Ovary (tissue), 9 donors: ENCODE measurements around the gene IRS1. TPM values are rescaled to one million over a fixed set of nuclear protein-coding genes. Genes with fewer than 3 reads are reported as not detected.
A peak's percentile ranks its signal among the peaks of the same experiment; 100 is the strongest.

Experiments
- DNase-seq, 5 donors: peaks; one replicate each; pipeline ENCODE4 v3.0.0-alpha.2; 2019 to 2020
- H3K27ac ChIP-seq, 2 donors: fragments of 200-600 bp; one replicate each; pipeline versions ENCODE4 v1.5.1 to v1.8.0; 2019 to 2022
- H3K27me3 ChIP-seq: fragments of 200-600 bp; one replicate; pipeline ENCODE4 v1.8.0; 2022
- H3K36me3 ChIP-seq: fragments of 200-600 bp; sonication (generic); one replicate; pipeline ENCODE4 v1.5.1; 2019
- H3K4me1 ChIP-seq: one replicate; pipeline ENCODE4 v1.8.1; 2013; ENCODE audit warnings: mild to moderate bottlenecking, moderate library complexity; ENCODE audit not compliant: insufficient read depth
- H3K4me3 ChIP-seq: fragments of 200-600 bp; sonication (generic); one replicate; pipeline ENCODE4 v1.5.1; 2017
- H3K9me3 ChIP-seq, 2 donors: fragments of 200-600 bp in 1 of 2; sonication (generic) in 1 of 2; one replicate each; pipeline versions ENCODE4 v1.5.1 to v1.8.1; 2013 to 2019; ENCODE audit warnings: mild to moderate bottlenecking in 1 of 2, moderate library complexity in 1 of 2
- CTCF ChIP-seq, 3 donors: fragments of 450-650 bp in 2 of 3; fragments of 200-600 bp in 1 of 3; IDR thresholded peaks; one replicate each; pipeline versions ENCODE4 v1.5.1 to v1.8.0; 2016 to 2022; ENCODE audit warnings: antibody characterized with exemption in 3 of 3, mild to moderate bottlenecking in 1 of 3
- EP300 ChIP-seq: sonication (generic); formaldehyde crosslinking; IDR thresholded peaks from one replicate; pipeline ENCODE4 v1.6.1; 2017; ENCODE audit warnings: antibody characterized with exemption
- POLR2A ChIP-seq: fragments of 450-650 bp; IDR thresholded peaks from one replicate; pipeline ENCODE4 v1.6.1; 2017; ENCODE audit warnings: antibody characterized with exemption, mild to moderate bottlenecking, moderate library complexity
- WGBS, 3 donors: extraction: QIAGEN DNeasy Blood & Tissue Kit in 1 of 3; methylation state at CpG; one replicate each; pipeline versions ENCODE4 v1.1.5 to v1.1.7; 2013 to 2017; 5-methylcytosine and 5-hydroxymethylcytosine counted together
- intact Hi-C, 4 donors: fragments of 100-400 bp; cut with DNase I; formaldehyde crosslinking; loops; one replicate each; pipeline versions ENCODE4 v1.11.0 to v1.15.1; 2022 to 2023
- polyA plus RNA-seq, 2 donors: library from polyadenylated mRNA; stranded (reverse); fragments of 200-250 nt in 1 of 2; fragments of 350-450 nt in 1 of 2; fragmentation: Illumina TruSeq in 1 of 2; extraction: RNeasy Lipid Tissue Mini Kit (QIAGEN cat#74804) in 1 of 2; gene quantifications; one replicate each; pipeline ENCODE4 v1.2.3, GENCODE V29; 2013 to 2014
- total RNA-seq, 7 donors: library from RNA; depleted of rRNA in 2 of 7; stranded (reverse); fragments of >200 nt in 2 of 7; fragmentation: NEBNext Ultra II Directional in 3 of 7; extraction: Animal tissue kit (Norgen Biotek cat#: 25700) in 3 of 7; gene quantifications; one replicate each; pipeline versions ENCODE4 v1.1.0 to v1.2.4, GENCODE V29; 2016 to 2023
- donor health status: DM: no; HTN: no; CAD: no; lungs with moderate emphysema.
- donor health status: DM: no; HTN: no; CAD: no.
- donor health status: Bipolar disorder and iron deficiency.
- donor health status: DM: yes; HTN: yes; CAD: no.
- donor health status: DM: no; HTN: no; CAD: no.
- donor health status: DM: yes; HTN: yes; CAD: no.

The IRS1 gene
- total and polyA plus RNA-seq, 9 donors: 22.3 to 87.0 (median 44.1) TPM

GRCh38 chr2:226758921-226759640 lies 40.5 kb downstream of the IRS1 start:
- intact Hi-C loops: no loop called here
- Histone ChIP-seq H3K4me3 (no peak overlapping the region), H3K4me1 (peaks cover 27% of the 10 kb centered on the region), H3K36me3 (no peaks in the 10 kb centered on the region), H3K27me3 (no peaks in the 10 kb centered on the region), H3K27ac (peak overlapping the region in 1 of 2 donors; percentile 56), H3K9me3 (no peaks in the 10 kb centered on the region)
- peak in 1 of 5 donors; percentile 68 for DNase-seq
- 5 to 13% (median 8%) methylated on average over 3 of the region's 3 CpGs for WGBS, 3 donors
- TF ChIP-seq EP300 (no peak), POLR2A (no peak), CTCF (IDR thresholded peaks at IDR 0.05) (no peak)

- Histone ChIP-seq H3K36me3 (no peaks in the 10 kb centered on the region), H3K27ac (peak overlapping the region in 1 of 2 donors; percentile 71), H3K9me3 (no peaks in the 10 kb centered on the region), H3K4me3 (no peak overlapping the region), H3K27me3 (no peaks in the 10 kb centered on the region), H3K4me1 (peaks cover 32% of the 10 kb centered on the region)
- no peak for TF ChIP-seq POLR2A
- TF ChIP-seq CTCF (IDR thresholded peaks at IDR 0.05): no peak
- no peak for TF ChIP-seq EP300
- 52 to 60% (median 56%) methylated on average over 2 of the region's 2 CpGs for WGBS, 3 donors
- no peak for DNase-seq
- intact Hi-C loops: no loop called here
Observed at GRCh38 chr2:226756131-226756530, 43.5 kb downstream of the IRS1 start.

- Histone ChIP-seq H3K4me3 (no peak overlapping the region), H3K36me3 (no peaks in the 10 kb centered on the region), H3K4me1 (peaks cover 29% of the 10 kb centered on the region), H3K9me3 (no peaks in the 10 kb centered on the region), H3K27me3 (no peaks in the 10 kb centered on the region), H3K27ac (peak overlapping the region; percentile 9 to 71)
- no peak for DNase-seq
- 7 to 33% (median 10%) methylated on average over 1 of the region's 1 CpG for WGBS, 3 donors
- TF ChIP-seq POLR2A: no peak
- no peak for TF ChIP-seq EP300
- no peak for TF ChIP-seq CTCF (IDR thresholded peaks at IDR 0.05)
- intact Hi-C loops: no loop called here
Observed at GRCh38 chr2:226755631-226756030, 44.0 kb downstream of the IRS1 start.

GRCh38 chr2:226754821-226755604 lies 44.6 kb downstream of the IRS1 start:
- Histone ChIP-seq H3K4me1 (peaks cover 27% of the 10 kb centered on the region), H3K27ac (peak overlapping the region; percentile 9 to 71), H3K27me3 (no peaks in the 10 kb centered on the region), H3K4me3 (no peak overlapping the region), H3K36me3 (no peaks in the 10 kb centered on the region), H3K9me3 (no peaks in the 10 kb centered on the region)
- TF ChIP-seq POLR2A (no peak), CTCF (IDR thresholded peaks at IDR 0.05) (peak in 1 of 3 donors; percentile 16)
- no peak for DNase-seq
- intact Hi-C loops: loop anchor here in 1 of 4 donors (5.0 kb wide), 1 partner anchor 42 kb away; the partner anchor contains the start of gene IRS1
- WGBS, 3 donors: 7 to 16% (median 10%) methylated on average over 8 of the region's 8 CpGs
